Keratinocyte (primary cell): ENCODE results near the gene CEACAM7.

Experiments
- CTCF ChIP-seq, 3 experiments: IDR thresholded peaks in 1 of 3; conservative IDR thresholded peaks in 1 of 3; optimal IDR thresholded peaks in 1 of 3; 2 replicates in 2 of 3; 3 replicates in 1 of 3; pipeline versions ENCODE3 to v1.5.1; 2011; ENCODE audit warnings: low read length in 3 of 3, mild to moderate bottlenecking in 3 of 3, moderate library complexity in 2 of 3, control low read depth in 1 of 3, inconsistent platforms in 1 of 3; ENCODE audit not compliant: insufficient read depth in 2 of 3; ENCODE audit errors: extremely low read depth in 1 of 3
- EZH2 ChIP-seq: IDR thresholded peaks from one replicate; pipeline ENCODE4 v1.6.1; 2012; ENCODE audit warnings: inconsistent platforms, mild to moderate bottlenecking, low read length, moderate library complexity

- TF ChIP-seq CTCF (optimal IDR thresholded peaks at IDR 0.05 in 1 of 3, IDR thresholded peaks at IDR 0.05 in 1 of 3, conservative IDR thresholded peaks at IDR 0.05 in 1 of 3; ENCODE audit: extremely low read depth in 1 of 3, insufficient read depth in 2 of 3, low read length in 3 of 3) (no peak), EZH2 (no peak)
These were observed 26.5 kb upstream of the CEACAM7 start for GRCh38 chr19:41714598-41714997.
